ENCODE results near the gene ADRM1.

ADRM1 gene

DNA sequence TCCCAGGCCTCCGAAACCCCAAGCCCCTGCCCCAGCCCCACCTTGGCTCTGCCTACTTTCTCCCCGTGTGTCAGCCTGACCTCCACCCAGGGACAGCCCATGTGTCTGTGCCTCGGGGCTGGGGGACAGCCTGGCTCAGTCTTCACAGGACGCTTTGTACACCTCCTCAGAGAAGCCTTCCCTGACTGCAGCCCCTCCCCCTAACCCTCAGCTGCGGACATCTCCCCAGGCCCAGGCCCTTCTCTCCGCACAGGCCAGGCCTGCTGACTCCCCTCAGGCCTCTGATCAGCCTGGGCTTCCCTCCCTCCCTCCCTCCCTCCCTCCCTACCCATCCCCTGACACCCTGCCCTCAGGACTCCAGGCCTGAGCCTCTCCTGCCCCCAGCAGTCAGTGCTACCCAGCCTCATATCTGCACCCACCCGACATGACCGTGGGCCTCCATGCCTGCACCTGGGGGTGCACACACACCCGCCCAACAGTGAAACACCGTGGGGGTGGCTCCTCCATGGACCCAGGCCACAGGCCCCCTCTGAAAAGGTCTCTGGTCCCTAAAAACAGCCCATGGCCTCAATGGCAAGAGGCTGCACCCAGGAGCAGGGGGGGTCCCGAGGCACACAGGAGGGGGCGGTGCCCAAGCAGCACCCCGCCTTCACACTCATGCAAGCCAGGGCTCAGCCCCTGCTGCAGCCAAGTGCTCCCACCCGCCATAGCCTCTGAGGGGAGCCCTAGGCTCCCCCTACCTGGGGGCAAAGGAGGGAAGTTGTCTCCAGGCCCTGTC, 51.4 kb downstream of the ADRM1 start:
- no peak for DNase-seq (ENCODE audit: low read depth in 2 of 2)
- TF ChIP-seq, protein P1, sequence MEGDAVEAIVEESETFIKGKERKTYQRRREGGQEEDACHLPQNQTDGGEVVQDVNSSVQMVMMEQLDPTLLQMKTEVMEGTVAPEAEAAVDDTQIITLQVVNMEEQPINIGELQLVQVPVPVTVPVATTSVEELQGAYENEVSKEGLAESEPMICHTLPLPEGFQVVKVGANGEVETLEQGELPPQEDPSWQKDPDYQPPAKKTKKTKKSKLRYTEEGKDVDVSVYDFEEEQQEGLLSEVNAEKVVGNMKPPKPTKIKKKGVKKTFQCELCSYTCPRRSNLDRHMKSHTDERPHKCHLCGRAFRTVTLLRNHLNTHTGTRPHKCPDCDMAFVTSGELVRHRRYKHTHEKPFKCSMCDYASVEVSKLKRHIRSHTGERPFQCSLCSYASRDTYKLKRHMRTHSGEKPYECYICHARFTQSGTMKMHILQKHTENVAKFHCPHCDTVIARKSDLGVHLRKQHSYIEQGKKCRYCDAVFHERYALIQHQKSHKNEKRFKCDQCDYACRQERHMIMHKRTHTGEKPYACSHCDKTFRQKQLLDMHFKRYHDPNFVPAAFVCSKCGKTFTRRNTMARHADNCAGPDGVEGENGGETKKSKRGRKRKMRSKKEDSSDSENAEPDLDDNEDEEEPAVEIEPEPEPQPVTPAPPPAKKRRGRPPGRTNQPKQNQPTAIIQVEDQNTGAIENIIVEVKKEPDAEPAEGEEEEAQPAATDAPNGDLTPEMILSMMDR (IDR thresholded peaks at IDR 0.05; ENCODE audit: low read depth, low read length) = no peak
- H3K4me3 ChIP-seq (replicated peaks in 1 of 2; ENCODE audit: low read depth in 2 of 2, low read length in 2 of 2) = no peak overlapping the region

- TF ChIP-seq, protein P1 (IDR thresholded peaks at IDR 0.05; ENCODE audit: low read depth, low read length) = no peak
- no peak overlapping the region for H3K4me3 ChIP-seq (replicated peaks in 1 of 2; ENCODE audit: low read depth in 2 of 2, low read length in 2 of 2)
- DNase-seq (ENCODE audit: low read depth in 2 of 2) = no peak
Observed at GRCh38 chr20:62354811-62355341, 52.1 kb downstream of the ADRM1 start.

DNA sequence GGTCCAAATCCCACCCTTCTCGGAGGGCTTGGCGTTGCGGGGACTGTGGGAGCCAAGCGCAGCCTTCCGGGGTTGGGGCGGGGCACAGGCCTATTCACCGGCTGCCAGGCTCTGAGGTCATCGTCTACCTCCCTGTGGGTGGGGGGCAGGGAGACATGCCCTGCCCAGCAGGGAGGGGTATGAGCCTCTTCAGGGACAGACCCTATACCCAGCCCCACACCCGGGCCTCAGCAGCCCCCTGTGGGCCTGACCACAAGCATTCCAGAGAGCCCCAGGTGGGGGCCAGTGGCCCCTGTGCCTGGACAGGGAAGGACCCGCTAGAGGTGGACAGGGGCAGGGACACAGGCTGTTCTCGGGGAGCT, 52.7 kb downstream of the ADRM1 start:
- TF ChIP-seq, protein P1 (IDR thresholded peaks at IDR 0.05; ENCODE audit: low read depth, low read length) = no peak
- H3K4me3 ChIP-seq (replicated peaks in 1 of 2; ENCODE audit: low read depth in 2 of 2, low read length in 2 of 2) = no peak overlapping the region
- peak; percentile 50 to 68 for DNase-seq (ENCODE audit: low read depth in 2 of 2)

- no peak overlapping the region for H3K4me3 ChIP-seq (replicated peaks in 1 of 2; ENCODE audit: low read depth in 2 of 2, low read length in 2 of 2)
- TF ChIP-seq, protein P1 (IDR thresholded peaks at IDR 0.05; ENCODE audit: low read depth, low read length) = no peak
- peak; percentile 33 to 72 for DNase-seq (ENCODE audit: low read depth in 2 of 2)
Observed at GRCh38 chr20:62355878-62356588, 53.2 kb downstream of the ADRM1 start.

DNA sequence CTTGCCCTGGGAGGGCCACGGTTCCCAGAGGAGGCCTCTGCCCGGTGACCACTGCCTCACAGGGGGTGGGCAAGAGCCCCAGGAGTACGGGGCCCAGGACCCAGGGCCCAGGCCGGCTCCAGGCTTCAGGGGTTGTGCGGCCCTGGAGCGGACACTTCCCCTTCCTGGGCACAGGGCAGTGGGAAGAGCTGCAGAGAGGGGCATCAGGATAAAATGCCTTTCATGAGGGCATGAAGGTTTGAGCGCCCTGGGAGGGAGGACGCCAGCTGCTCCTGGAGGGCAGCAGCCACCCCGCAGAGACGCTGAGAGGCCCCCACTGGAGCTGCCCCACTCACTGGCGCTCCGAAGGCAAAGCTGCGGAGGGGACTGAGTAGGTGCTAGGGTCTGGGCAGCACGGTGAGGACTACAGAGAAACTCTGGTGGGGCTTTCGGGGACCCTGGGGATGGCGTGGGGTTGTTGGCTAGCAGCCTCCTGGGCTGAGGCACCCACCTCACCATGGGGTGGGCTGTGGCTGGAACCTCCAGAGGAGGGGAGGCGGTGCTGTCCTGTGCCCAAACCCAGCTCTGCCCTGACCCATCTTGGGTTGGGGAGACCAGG, 53.9 kb downstream of the ADRM1 start:
- TF ChIP-seq, protein P1 (IDR thresholded peaks at IDR 0.05; ENCODE audit: low read depth, low read length) = no peak
- no peak overlapping the region for H3K4me3 ChIP-seq (replicated peaks in 1 of 2; ENCODE audit: low read depth in 2 of 2, low read length in 2 of 2)
- no peak for DNase-seq (ENCODE audit: low read depth in 2 of 2)

DNA sequence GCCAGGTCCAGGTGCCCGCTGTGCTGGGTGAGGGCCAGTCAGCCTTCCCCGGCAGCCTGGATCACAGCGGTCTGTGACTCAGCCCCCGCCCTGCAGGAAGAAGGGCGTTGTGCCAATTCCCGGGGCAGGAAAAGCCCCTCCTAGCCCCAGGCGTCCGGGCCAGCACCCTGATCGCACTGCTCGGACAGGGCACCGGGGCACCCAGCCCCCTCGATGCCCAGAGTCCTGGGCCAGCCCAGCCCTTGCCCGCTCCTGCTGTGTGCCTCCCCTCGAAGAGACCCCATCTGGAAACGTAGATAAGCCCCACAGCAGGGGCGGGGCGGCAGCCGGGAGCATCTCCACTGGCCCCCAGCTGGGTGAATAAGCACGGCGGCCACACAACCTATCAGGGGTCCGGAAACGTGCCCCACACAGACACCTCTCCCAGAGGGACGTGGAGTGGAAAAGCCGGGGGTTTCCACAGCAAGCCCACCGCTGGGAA, 54.4 kb downstream of the ADRM1 start:
- TF ChIP-seq, protein P1 (IDR thresholded peaks at IDR 0.05; ENCODE audit: low read depth, low read length) = no peak
- peak; percentile 75 to 87 for DNase-seq (ENCODE audit: low read depth in 2 of 2)
- peak overlapping the region in 1 of 2 donors; percentile 9 for H3K4me3 ChIP-seq (replicated peaks in 1 of 2; ENCODE audit: low read depth in 2 of 2, low read length in 2 of 2)
